ENCODE data around the gene SLC29A3. TPM values are rescaled to one million over a fixed set of nuclear protein-coding genes. Genes with fewer than 3 reads are reported as not detected.

The SLC29A3 gene
- total RNA-seq, 1 donor from 2014 or later: 1.2 TPM

DNA sequence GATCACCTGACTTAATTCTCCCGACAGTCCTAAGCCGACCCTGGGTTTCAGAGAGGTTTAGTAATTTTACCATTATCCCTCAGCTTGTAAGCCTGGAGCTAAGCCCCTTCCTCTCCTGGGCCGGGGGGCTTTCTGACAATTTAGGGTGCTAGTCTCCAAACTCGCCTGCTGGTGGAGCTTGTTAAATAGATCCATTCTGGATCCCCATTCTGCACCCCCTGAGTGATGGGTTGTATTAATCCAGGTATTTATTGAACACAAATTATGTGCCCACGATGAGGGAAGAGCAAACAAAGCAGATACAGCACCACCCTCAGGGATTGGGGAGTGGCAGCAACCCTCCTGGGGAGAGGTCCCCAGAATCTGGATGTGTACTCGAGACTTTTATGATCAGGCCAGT, 1.3 kb upstream of the SLC29A3 start:
- DNase-seq (ENCODE audit: low spot score in 2 of 2): no peak
- no peak for FAIRE-seq

DNA sequence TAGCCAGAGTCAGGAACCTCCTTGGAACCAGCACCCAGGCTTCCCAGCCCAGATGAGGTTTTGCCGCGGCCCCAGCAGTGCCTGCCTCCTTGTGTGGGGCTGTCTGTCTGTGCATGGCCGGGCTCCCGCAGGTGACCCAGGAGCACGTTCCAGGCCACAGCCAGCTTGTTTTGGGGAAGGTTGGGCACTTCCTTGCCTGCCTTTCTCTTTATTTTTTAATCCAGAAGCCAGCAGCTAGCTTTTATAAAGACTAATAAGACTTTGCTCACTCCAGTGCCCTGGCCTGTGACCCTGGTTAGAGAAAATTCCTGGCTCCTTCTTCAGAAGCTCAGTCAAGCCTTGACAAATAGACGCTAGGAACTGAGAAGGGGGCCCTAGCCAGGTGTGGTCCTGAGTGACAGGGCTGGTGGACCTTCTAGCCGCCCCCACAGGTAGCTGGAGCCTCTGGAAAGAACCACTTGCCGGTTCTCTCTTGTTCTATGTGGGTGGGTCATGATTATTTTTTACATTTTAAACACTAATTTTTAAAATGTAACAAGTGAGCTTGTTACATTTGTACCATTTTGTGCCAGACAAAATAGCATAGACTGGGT, 837 bp downstream of the SLC29A3 start:
- DNase-seq (ENCODE audit: low spot score in 2 of 2) (no peak), FAIRE-seq (no peak)

DNA sequence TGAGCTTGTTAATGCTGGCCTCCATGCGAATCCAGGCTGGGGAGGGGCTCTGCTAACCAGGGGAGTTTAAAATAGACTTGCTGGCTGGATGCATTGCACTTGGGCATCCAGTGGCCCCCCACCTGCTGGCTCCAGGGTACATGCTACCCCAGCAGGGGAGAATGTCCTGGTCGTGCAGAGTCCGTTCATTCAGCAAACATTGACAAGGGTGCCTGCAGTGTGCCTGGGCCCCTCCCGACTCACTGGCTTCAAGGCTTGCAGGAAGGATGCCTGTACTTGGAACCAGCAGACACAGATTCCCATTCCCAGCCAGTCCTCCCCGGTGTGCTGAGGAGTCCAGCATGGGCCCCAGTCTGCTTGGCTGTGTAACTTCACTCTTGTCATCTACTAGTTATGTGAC, 1.5 kb downstream of the SLC29A3 start:
- DNase-seq (ENCODE audit: low spot score in 2 of 2): no peak
- no peak for FAIRE-seq

DNA sequence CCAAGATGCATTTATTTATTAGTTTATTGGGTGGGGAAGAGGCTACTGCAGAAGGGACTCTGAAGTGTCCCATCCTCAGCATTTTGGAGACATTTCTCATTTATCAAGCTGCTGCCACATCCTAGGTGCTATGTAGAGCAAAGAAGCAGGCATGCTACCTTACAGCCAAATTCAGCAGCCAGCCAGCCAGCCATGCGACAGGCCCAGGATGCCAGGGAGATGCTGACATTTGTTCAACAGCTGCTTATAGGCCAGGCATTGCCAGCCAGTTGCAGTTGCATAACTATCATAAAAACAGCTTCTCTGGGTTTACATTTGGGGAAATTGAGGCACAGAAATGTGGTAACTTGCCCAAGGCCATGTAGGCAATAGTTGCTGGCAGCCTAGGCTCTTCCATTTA, 2.3 kb downstream of the SLC29A3 start:
- FAIRE-seq (no peak), DNase-seq (ENCODE audit: low spot score in 2 of 2) (no peak)

DNA sequence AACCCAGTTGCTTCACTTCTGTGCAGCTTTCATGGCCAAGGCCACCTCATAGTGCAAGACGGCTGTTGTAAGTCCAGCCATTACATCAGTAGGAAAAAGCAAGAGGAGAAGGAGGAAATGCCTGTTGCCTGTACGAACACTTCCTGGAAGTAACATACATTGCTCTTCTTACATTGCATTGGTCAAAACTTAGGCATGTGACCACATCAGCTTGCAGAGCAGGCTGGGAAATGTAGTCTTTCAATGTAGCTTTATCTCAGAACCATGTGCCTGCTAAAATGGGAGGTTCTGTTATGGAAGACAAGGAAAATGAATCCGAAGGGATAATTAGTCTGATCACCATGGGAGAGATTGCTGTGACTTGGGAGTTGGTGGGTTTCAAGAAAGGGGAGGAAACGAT, 4.3 kb downstream of the SLC29A3 start:
- no peak for DNase-seq (ENCODE audit: low spot score in 2 of 2)
- no peak for FAIRE-seq

DNA sequence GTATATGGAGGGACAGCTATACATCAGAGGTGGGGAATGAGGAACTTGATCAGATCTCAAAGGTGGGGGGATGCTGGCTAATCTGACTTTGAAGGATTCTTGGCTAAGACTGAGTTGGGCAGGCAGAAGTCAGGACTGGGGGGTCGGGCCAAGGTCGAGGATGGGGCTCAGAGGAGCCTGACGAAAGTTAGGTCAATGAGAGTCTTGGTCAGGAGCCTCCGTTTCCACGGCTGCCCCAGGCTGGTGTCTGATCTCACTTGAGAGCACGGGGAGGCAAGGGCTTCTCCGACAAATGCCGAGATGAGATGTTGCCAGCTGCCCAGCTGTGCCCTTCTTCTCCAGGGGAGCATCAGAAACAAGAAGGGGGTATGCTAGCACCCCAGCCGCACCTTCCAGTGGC, 5.7 kb downstream of the SLC29A3 start:
- no peak for FAIRE-seq

DNA sequence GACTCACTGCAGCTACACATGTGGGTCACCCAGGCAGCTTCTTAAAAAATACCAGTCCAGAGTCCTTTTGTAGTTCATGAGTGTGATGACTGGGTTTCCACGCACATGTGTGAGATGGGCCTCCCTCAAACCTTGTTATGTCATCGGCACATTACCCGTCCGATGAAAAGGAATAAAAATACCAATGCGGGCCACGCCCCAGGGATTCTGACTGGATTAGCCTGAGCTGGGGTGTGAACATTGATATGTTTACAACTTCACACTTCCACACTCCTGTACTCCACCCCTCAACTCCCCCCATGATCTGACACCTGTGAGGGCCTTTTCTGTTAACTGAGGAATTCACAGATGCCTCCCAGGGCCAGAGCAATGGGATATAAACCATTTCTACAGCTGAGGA, 6.2 kb downstream of the SLC29A3 start:
- DNase-seq (ENCODE audit: low spot score in 2 of 2) (no peak), FAIRE-seq (no peak)

More for the DNA sequence above, 5.7 kb downstream of the SLC29A3 start:
- DNase-seq (ENCODE audit: low spot score in 2 of 2): no peak

DNA sequence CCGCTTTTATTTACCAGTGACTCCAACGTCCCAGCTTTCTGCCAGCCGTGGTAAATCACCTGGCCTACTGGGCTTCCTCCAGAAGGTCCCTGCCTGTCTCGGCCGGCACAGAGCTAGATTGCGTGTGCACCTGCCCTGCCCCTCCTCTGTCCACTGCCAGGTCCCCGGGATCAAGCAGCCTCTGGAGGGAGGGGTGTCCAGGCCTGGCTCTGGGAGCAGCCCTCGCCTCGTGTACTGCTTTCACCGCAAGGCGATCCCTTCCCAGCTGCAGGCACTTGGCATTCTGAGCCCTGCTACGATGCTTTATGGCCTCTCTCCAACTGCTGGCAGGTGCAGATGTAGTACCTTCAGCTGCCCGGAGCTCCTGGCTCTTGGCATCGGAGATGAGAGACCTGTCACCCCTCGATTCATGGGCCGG, 7.4 kb downstream of the SLC29A3 start:
- DNase-seq (ENCODE audit: low spot score in 2 of 2) (no peak), FAIRE-seq (no peak)

DNA sequence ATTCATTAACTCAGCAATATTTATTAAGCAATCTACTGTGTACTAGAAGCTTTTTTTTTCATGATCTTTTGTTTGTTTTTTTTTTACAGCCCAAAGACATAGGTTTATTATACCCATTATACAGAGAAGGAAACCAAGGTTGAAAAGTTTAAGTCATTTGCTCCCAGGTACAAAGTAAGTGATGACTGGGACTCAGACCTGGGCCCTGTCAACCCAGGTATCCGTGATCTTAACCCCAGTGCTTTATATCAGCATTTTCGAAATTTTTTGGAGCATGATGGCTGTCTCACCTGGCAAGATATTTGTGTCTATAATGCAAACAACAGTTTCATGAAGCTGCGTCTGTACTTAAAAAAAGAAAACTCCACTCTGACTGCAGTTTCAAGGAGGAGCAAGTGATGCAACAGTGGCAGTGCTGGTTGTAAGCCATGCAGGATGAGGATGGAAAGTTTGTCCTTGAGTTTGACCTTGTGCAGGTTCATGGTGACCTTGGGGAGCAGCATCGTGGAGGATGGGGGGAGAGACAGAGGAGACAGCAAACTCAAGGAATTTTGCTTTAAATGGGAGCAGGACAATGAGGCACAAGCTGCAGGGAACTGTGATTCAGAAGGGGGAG, 11.8 kb downstream of the SLC29A3 start:
- no peak for DNase-seq (ENCODE audit: low spot score in 2 of 2)
- no peak for FAIRE-seq

DNA sequence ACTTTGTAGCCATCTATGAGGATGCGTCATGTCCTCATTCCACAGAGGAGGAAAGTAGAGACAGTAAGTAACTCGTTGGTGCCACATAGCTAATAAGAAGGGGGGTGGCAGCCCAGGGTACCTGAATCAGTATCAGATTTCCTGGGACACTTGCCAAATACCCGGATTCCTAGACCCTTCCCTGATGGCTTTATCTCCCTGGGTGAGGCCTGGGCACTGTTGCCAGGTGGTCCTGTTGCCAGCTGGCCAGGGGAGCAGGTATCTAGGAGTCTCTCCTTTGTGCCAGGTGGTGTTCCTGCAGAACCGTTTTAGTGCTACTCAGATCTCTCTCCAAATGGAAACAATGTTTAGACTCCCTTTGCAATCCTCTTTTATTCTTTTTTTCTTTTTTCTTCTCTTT, 12.7 kb downstream of the SLC29A3 start:
- FAIRE-seq: no peak
- no peak for DNase-seq (ENCODE audit: low spot score in 2 of 2)

DNA sequence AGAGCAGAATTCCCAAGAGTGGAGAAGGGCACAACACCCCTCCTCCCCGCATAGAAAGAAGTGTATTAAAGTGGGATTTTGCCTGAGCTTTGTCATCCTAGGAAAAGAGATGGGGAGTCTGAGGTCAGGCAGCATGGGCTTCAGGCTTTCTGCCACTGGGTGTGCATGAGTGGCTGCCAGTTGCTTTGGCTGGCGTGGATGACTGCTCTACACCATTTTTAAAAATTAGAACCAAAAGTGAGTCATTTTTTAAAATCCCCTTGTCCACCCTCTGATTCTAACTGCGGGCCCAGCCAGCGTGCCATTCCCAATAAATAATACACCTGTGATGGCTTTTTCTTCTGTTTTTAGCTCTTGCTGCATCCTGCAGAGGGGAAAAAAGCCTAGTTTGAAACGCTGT, 13.4 kb downstream of the SLC29A3 start:
- FAIRE-seq (no peak), DNase-seq (ENCODE audit: low spot score in 2 of 2) (no peak)

DNA sequence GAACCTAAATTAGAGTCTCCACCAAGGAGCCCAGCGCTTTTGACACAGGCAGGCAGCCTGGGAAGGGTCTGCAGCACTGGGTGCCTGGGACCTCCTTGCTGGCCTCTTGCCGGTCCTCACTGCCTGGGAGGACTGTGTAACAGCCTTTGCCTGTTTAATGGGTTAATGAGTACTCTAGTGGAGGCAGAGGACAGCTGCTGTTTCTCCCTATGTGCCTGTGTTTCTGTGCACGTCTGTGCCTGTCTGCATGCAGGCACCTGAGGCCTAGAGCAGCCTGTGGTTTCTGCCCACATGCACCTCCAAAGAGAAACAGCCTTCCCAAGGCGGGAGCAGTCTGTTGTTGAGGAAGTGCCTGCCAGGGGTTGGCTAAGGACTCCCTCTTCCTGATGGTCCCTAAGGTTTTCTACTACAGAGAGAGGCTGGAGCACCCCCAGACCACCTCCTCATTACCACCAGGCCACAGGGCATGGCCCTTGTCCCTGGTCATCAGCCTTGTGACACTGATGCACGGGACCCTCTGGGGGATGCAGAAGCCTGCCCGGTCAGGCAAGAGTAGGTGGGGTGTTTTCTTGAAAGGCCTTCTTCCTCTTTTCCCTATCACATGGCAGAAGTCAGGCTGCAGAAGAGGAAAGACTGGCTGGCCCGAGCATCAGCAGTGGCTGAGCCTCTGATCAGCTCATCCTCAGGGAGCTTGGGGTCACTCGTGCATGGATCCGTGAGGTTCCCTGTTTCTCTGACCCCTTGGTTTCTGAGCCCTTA, 14.2 kb downstream of the SLC29A3 start:
- no peak for DNase-seq (ENCODE audit: low spot score in 2 of 2)

DNA sequence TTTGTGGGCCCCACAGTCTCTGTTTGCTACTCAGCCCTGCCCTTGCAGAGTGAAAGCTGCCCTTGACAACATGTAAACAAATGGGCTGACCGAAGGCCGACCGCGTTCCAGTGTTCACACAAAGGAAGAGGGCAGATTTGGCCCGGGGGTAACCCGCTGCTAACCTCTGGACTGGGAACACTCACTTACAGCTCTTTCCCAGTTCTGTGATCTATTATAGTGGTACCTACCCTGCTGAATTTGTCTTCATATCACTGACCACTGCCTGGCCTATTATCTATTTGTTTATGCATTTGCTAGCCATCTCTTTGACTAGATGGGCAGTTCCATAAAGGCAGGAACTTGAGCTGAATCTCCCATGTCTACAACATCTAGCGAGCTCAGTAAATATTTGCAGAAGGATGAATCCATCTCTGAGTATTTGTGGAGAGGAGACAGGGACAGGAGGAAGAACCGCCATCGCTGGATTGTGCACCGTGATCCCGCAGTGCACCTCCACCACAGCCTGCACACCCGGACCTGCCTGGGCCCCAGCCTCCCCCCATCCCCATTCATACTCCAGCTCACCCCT, 15.2 kb downstream of the SLC29A3 start:
- DNase-seq (ENCODE audit: low spot score in 2 of 2): no peak
- FAIRE-seq: no peak

More for the DNA sequence above, 14.2 kb downstream of the SLC29A3 start:
- FAIRE-seq: no peak

DNA sequence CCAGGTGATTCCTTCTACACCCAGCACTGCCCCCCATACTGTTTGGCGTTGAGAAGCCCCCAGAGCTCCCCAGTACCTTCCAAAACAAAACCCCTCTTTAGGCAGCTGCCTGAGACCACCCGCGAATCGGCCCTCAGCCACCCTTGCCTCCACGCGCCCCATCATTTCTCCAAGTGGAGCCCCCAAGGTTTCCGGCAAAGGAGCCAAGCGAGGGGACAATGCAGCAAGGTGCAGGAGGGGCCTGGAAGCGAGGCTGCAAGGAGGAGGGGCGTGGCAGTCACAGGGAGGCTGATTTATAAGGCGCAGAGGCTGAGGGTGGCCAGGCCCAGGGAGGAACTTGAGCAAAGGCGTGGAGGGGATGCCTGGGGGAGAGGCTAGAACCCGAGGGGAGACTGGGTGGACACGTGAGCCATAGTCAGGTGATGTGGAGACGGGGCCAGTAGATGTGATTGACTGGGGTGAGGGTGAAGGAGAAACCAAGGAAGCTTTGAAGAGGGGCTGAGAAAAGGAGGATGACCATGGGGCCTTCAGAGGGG, 16.2 kb downstream of the SLC29A3 start:
- FAIRE-seq (no peak), DNase-seq (ENCODE audit: low spot score in 2 of 2) (no peak)

DNA sequence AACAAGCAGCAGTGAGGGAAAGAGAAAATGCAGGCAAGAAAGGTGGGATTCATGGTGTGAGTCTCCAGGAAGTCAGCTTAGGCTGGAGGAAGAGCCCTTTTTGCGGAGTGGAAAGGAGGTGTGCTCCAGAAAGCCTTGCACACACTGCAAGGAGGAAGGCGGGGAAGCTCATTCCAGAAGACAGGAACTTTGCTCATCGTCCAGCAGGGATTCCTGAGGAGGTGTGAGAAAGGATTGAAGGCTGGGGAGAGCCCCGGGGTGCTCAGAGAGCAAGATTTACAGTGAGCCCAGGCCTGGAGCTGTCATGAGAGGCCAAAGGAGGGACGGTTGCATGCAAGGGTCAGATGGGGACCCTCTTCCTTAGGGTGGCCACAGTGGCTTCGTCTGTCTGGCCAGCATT, 17.6 kb downstream of the SLC29A3 start:
- DNase-seq (ENCODE audit: low spot score in 2 of 2): no peak
- FAIRE-seq: no peak

DNA sequence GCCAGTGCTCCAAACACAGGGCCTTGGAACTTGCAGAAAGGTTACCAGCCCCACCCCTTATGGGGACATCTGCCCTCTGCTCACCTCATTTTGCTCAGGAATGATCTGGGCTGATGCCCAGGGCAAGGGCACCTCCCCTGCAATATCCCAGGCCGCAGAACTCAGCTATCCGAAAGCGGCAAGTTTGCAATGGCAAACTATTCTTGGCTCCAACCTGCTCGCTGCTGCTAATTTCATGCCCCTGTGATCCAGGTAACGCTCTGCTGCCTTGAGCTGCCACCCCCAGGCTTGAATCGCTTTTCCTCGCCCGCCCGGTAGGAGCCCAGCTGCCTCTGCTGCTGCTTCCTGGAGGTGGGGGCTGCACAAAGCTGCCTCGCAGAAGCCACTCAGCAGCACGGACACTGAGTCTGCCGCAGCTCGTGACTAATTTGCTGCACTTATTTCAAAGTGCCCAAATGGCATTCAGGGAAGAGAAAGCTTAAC, 18.2 kb downstream of the SLC29A3 start:
- DNase-seq (ENCODE audit: low spot score in 2 of 2) (no peak), FAIRE-seq (no peak)

DNA sequence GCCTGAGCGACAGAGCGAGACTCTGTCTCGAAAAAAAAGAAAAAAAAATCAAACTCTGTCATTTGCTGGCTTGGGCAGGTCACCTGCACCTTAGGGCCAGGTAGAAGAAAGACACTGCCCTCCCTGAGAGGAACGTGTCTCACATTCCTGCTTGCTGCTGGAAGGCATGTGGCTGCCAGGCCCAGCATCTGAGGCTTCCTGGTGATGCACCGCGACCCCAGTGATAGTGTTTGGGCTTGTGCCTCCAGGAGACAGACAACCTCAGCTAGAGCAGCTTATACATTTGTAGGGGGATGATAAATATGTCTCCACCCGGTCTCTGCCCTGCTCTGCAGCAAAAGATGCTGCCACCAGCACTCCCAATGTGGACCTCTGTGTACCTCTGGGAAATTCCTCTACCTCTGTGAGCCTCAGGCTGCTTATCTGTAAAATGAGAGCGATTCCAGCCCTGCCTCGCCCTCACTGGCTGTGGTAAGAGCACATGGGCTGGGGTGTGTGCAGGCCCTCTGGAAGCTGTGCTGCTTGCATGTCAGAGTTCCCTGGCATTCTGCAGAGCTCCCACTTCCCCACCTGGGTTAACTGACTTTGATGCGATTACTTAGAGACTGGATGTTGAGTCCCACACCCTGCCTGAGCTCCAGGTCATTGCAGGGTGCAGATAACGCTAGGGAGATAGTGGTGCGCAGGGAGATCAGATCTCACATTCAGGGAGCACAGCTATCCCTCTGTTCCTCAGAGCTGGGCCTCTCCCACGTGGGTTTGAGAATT, 19.9 kb downstream of the SLC29A3 start:
- DNase-seq (ENCODE audit: low spot score in 2 of 2): no peak
- no peak for FAIRE-seq

DNA sequence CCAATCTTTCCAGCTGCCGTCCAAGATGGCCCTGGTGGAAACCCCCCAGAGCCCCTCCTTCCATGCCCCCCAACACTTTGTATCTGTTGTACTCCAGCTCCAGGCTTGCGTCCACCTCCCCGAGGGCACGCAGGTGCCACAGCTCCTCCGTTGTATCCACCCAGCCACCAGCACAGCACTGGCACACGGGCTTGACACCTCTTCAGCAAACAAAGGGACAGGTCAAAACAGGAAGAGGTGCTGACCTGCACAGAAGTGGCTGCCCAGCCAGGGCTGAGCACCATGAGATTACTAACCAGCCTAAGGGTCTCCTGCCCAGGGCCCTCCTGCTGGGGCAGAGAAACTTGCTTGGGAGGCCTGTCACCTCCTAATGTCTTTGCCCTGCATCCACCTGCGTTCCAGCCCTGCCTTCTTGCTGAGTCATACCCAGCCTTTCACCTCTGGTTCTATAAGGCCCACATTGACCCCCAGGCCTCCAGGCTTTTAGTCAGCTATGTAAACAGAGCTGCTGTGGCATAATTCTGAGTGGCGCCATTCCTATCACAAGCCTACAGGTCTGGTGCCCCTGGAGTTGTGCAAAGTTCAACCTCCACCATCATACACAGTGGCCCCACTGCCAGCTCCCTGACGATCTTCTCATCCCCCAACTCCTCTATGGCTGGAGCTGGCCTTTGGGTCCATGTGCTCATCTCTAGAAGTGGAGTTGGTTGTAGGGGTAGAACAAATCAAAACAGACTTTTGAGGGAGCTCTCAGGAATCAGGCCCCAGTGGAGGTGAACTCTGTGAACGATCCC, 20.9 kb downstream of the SLC29A3 start:
- FAIRE-seq (no peak), DNase-seq (ENCODE audit: low spot score in 2 of 2) (no peak)

DNA sequence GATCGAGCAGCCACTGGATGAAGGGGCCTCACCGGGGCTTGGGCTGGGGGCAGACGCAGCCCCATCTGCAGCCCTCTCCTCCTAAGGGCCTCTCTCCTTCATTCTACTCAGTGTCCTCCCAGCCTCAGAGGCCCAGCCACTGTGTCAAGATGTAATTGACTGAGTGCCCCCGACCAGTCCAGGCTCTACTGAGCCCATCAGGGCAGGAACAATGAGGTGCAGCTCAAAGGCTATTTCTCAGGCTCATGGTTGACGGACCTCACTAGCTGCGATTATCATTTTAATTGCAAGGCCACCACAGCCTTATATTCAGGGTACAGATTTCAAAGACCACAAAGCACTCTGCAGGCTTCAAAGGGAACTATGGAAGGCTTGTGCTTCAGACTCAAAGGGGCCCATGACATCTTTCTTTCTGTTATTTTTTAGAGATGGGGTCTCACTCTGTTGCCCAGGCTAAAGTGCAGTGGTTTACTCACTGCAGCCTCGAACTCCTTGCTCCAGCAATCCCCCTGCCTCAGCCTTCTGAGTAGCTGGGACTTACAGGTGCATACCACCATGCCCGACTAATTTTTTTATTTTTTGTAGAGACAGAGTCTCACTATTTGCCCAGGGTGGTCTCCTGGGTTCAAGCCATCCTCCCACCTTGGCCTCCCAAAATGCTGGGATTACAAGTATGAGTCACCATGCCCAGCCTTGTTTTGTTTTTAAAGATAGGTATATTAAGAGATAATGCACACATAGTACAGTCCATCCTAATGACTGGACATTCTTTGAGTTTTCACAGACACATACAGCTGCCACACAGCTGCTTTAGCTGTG, 23.7 kb downstream of the SLC29A3 start:
- no peak for DNase-seq (ENCODE audit: low spot score in 2 of 2)
- FAIRE-seq: no peak

All from frontal cortex (tissue), 4 donors.